Activated naive CD4-positive, alpha-beta T cell treated with anti-CD3 and anti-CD28 coated beads for 36 hours (primary cell): ENCODE results near the gene ZNF576. TPM values are rescaled to one million over a fixed set of nuclear protein-coding genes. Genes with fewer than 3 reads are reported as not detected.
"Not testable (repeated sequence)": the region's sequence is repeated elsewhere in the genome, so short reads cannot be mapped to it uniquely, and the experiment has no call there.

Source experiments
- CTCF ChIA-PET: fragments of 350-600 bp; sonication (Branson Sonifier 250); formaldehyde crosslinking; loops from one replicate; lab custom pipeline; 2021; ENCODE audit warnings: antibody characterized with exemption; lab: Charles Lee
- DNase-seq: peaks from one replicate; pipeline ENCODE4 v3.0.0-alpha.2; 2020
- H3K27ac Mint-ChIP-seq: one replicate; pipeline ENCODE4 v1.8.0; 2021; ENCODE audit warnings: mild to moderate bottlenecking, mixed read lengths
- H3K27me3 Mint-ChIP-seq: one replicate; pipeline ENCODE4 v1.8.0; 2021; ENCODE audit warnings: low read depth, mixed read lengths
- H3K36me3 Mint-ChIP-seq: one replicate; pipeline ENCODE4 v1.8.0; 2021; ENCODE audit warnings: low read depth, mixed read lengths
- H3K4me1 Mint-ChIP-seq: one replicate; pipeline ENCODE4 v1.8.0; 2021; ENCODE audit warnings: low read depth, mixed read lengths
- H3K4me3 Mint-ChIP-seq: one replicate; pipeline ENCODE4 v1.8.0; 2021; ENCODE audit warnings: mild to moderate bottlenecking, moderate library complexity, mixed read lengths
- H3K9me3 Mint-ChIP-seq: one replicate; pipeline ENCODE4 v1.8.0; 2021; ENCODE audit warnings: mixed read lengths
- intact Hi-C: fragments of 100-400 bp; cut with micrococcal nuclease; formaldehyde crosslinking; loops from one replicate; pipeline ENCODE4 v1.15.1; 2023
- total RNA-seq, 2 experiments: library from RNA; stranded (reverse); gene quantifications; one replicate each; pipeline ENCODE4 v1.2.3, GENCODE V29; 2021

ZNF576 gene
- total RNA-seq, result 10 to 100 TPM; 11.6 to 11.7 TPM

- DNase-seq, result peak; percentile 100
- H3K4me3 Mint-ChIP-seq, result peak within 1 kb of the TSS; percentile 93
- no peaks in the 10 kb centered on the region for H3K27me3 Mint-ChIP-seq
- intact Hi-C loops, result loop anchor here (1.0 kb wide), 11 partner anchors 21 to 189 kb away; partner anchors contain the start of genes PHLDB3, PINLYP, SMG9 and XRCC1
- H3K27ac Mint-ChIP-seq, result peak within 1 kb of the TSS; percentile 97
- H3K9me3 Mint-ChIP-seq, result no peaks in the 10 kb centered on the region
- CTCF ChIA-PET, result interaction anchor here (0.7 to 5.8 kb wide), 9 partner anchors 25 to 214 kb away, joined by 3 to 95 read pairs (median 7); no protein-coding TSS in a partner anchor
- peaks cover 29% of the 10 kb centered on the region for H3K4me1 Mint-ChIP-seq
- H3K36me3 Mint-ChIP-seq, result peaks cover 10% of the 10 kb centered on the region
These were observed at the start of gene ZNF576, which contains the start of gene IRGQ for GRCh38 chr19:43595999-43596841. TSS of gene ZNF576 (plus strand) at chr19:43596595. CDS start at chr19:43597109, 514 bp downstream. TSS of gene IRGQ (minus strand) at chr19:43596134. CDS start at chr19:43595338, 796 bp downstream.

- H3K27me3 Mint-ChIP-seq, H3K4me1 Mint-ChIP-seq, CTCF ChIA-PET, H3K9me3 Mint-ChIP-seq, DNase-seq, intact Hi-C loops, H3K27ac Mint-ChIP-seq, H3K4me3 Mint-ChIP-seq: not testable (repeated sequence)
- H3K36me3 Mint-ChIP-seq, result peaks cover 30% of the 10 kb centered on the region
These were observed 48.5 kb upstream of the ZNF576 start for GRCh38 chr19:43547926-43548325.

- Mint-ChIP-seq H3K4me1 (no peaks in the 10 kb centered on the region), H3K27ac (no peak overlapping the region), H3K9me3 (no peaks in the 10 kb centered on the region), H3K36me3 (peaks cover 22% of the 10 kb centered on the region), H3K27me3 (no peaks in the 10 kb centered on the region), H3K4me3 (no peak overlapping the region)
- CTCF ChIA-PET, result interaction anchor here (0.7 to 1.2 kb wide), 2 partner anchors 196 to 1756 kb away, joined by 4 to 5 read pairs; no protein-coding TSS in a partner anchor
- intact Hi-C loops, result no loop called here
- DNase-seq, result no peak
These were observed 47.7 kb upstream of the ZNF576 start for GRCh38 chr19:43548706-43549105.

GRCh38 chr19:43551399-43552197 lies 44.8 kb upstream of the ZNF576 start:
- intact Hi-C loops, result no loop called here
- Mint-ChIP-seq H3K4me3 (no peak overlapping the region), H3K27me3 (no peaks in the 10 kb centered on the region), H3K4me1 (peaks cover 9% of the 10 kb centered on the region), H3K27ac (no peak overlapping the region), H3K9me3 (no peaks in the 10 kb centered on the region), H3K36me3 (peaks cover 18% of the 10 kb centered on the region)
- CTCF ChIA-PET, result interaction anchor here (1.5 to 6.2 kb wide), 3 partner anchors 16 to 43 kb away, joined by 5 to 95 read pairs (median 28); partner anchors contain the start of genes IRGQ and ZNF576
- no peak for DNase-seq

GRCh38 chr19:43552198-43552450 lies 44.3 kb upstream of the ZNF576 start:
- no peaks in the 10 kb centered on the region for H3K27me3 Mint-ChIP-seq
- peaks cover 18% of the 10 kb centered on the region for H3K36me3 Mint-ChIP-seq
- DNase-seq, result no peak
- no peak overlapping the region for H3K4me3 Mint-ChIP-seq
- no peak overlapping the region for H3K27ac Mint-ChIP-seq
- intact Hi-C loops, result no loop called here
- H3K4me1 Mint-ChIP-seq, result peaks cover 9% of the 10 kb centered on the region
- no peaks in the 10 kb centered on the region for H3K9me3 Mint-ChIP-seq
- CTCF ChIA-PET, result interaction anchor here (1.5 to 6.2 kb wide), 3 partner anchors 16 to 43 kb away, joined by 5 to 95 read pairs (median 28); partner anchors contain the start of genes IRGQ and ZNF576

- no peak for DNase-seq
- no peaks in the 10 kb centered on the region for H3K27me3 Mint-ChIP-seq
- intact Hi-C loops, result no loop called here
- no peak overlapping the region for H3K27ac Mint-ChIP-seq
- H3K4me1 Mint-ChIP-seq, result peaks cover 9% of the 10 kb centered on the region
- H3K9me3 Mint-ChIP-seq, result no peaks in the 10 kb centered on the region
- CTCF ChIA-PET, result interaction anchor here (1.2 to 6.2 kb wide), 4 partner anchors 17 to 42 kb away, joined by 3 to 95 read pairs (median 16); partner anchors contain the start of genes IRGQ and ZNF576
- no peak overlapping the region for H3K4me3 Mint-ChIP-seq
- H3K36me3 Mint-ChIP-seq, result peaks cover 22% of the 10 kb centered on the region
These were observed 43.8 kb upstream of the ZNF576 start for GRCh38 chr19:43552616-43553015.

GRCh38 chr19:43553656-43554055 lies 42.7 kb upstream of the ZNF576 start:
- Mint-ChIP-seq H3K4me3 (no peak overlapping the region), H3K9me3 (no peaks in the 10 kb centered on the region), H3K27me3 (no peaks in the 10 kb centered on the region), H3K4me1 (peaks cover 11% of the 10 kb centered on the region), H3K27ac (no peak overlapping the region), H3K36me3 (peaks cover 22% of the 10 kb centered on the region)
- DNase-seq, result no peak
- intact Hi-C loops, result no loop called here
- CTCF ChIA-PET, result interaction anchor here (0.8 to 6.2 kb wide), 6 partner anchors 18 to 56 kb away, joined by 3 to 95 read pairs (median 11); partner anchors contain the start of genes IRGQ and ZNF576

GRCh38 chr19:43554317-43554895 lies 42.0 kb upstream of the ZNF576 start:
- no peaks in the 10 kb centered on the region for H3K27me3 Mint-ChIP-seq
- no peaks in the 10 kb centered on the region for H3K9me3 Mint-ChIP-seq
- H3K27ac Mint-ChIP-seq, result no peak overlapping the region
- peaks cover 22% of the 10 kb centered on the region for H3K36me3 Mint-ChIP-seq
- H3K4me1 Mint-ChIP-seq, result peaks cover 11% of the 10 kb centered on the region
- H3K4me3 Mint-ChIP-seq, result no peak overlapping the region
- CTCF ChIA-PET, result interaction anchor here (0.8 to 6.2 kb wide), 21 partner anchors 9 to 255 kb away, joined by 3 to 95 read pairs (median 8); partner anchors contain the start of genes IRGQ, XRCC1 and ZNF576
- intact Hi-C loops, result no loop called here
- DNase-seq, result no peak

GRCh38 chr19:43555185-43555770 lies 41.1 kb upstream of the ZNF576 start:
- intact Hi-C loops, result loop anchor here (1.0 kb wide), 1 partner anchor 39 kb away; no protein-coding TSS in a partner anchor
- peaks cover 23% of the 10 kb centered on the region for H3K36me3 Mint-ChIP-seq
- H3K4me3 Mint-ChIP-seq, result no peak overlapping the region

GRCh38 chr19:43560687-43561086 lies 35.7 kb upstream of the ZNF576 start:
- peaks cover 48% of the 10 kb centered on the region for H3K4me1 Mint-ChIP-seq
- H3K9me3 Mint-ChIP-seq, result no peaks in the 10 kb centered on the region
- DNase-seq, result peak; percentile 49

More at GRCh38 chr19:43555185-43555770, 41.1 kb upstream of the ZNF576 start:
- DNase-seq, result peak; percentile 93
- Mint-ChIP-seq H3K27me3 (no peaks in the 10 kb centered on the region), H3K4me1 (peaks cover 13% of the 10 kb centered on the region), H3K27ac (peak overlapping the region; percentile 44), H3K9me3 (no peaks in the 10 kb centered on the region)
- CTCF ChIA-PET, result interaction anchor here (0.6 to 6.2 kb wide), 26 partner anchors 9 to 268 kb away, joined by 3 to 95 read pairs (median 5); partner anchors contain the start of genes IRGQ, XRCC1 and ZNF576

More at GRCh38 chr19:43560687-43561086, 35.7 kb upstream of the ZNF576 start:
- CTCF ChIA-PET, result interaction anchor here (0.5 to 3.0 kb wide), 5 partner anchors 12 to 114 kb away, joined by 3 to 14 read pairs (median 4); no protein-coding TSS in a partner anchor
- H3K4me3 Mint-ChIP-seq, result no peak overlapping the region
- peak overlapping the region; percentile 96 for H3K27ac Mint-ChIP-seq
- intact Hi-C loops, result no loop called here
- peaks cover 19% of the 10 kb centered on the region for H3K36me3 Mint-ChIP-seq
- no peaks in the 10 kb centered on the region for H3K27me3 Mint-ChIP-seq
